ENCODE data around the gene LRRC4C. TPM values are rescaled to one million over a fixed set of nuclear protein-coding genes. Genes with fewer than 3 reads are reported as not detected.

LRRC4C gene
- total RNA-seq, 6 experiments from 2014 or later = 0.25 to 0.43 (median 0.27) TPM

- H3K27me3 ChIP-seq = no peaks in the 10 kb centered on the region
- no peaks in the 10 kb centered on the region for H3K4me1 ChIP-seq
- no peak overlapping the region for H3K4me3 ChIP-seq
- H3K9me3 ChIP-seq = no peaks in the 10 kb centered on the region
- no peaks in the 10 kb centered on the region for H3K36me3 ChIP-seq
- intact Hi-C loops (cut with DNase I) = no loop called here
- no peak overlapping the region for H3K27ac ChIP-seq
- TF ChIP-seq POLR2A (IDR thresholded peaks at IDR 0.05) = no peak
- no peak for TF ChIP-seq CTCF (IDR thresholded peaks at IDR 0.05)
- 100% methylated on average over 1 of the region's 1 CpG for WGBS (ENCODE audit: insufficient coverage, low coverage, low lambda C conversion rate, missing lambda C conversion rate)
- DNase-seq = no peak
- no peak for ATAC-seq
Observed at GRCh38 chr11:40405614-40406013, 1053.8 kb downstream of the LRRC4C start.

GRCh38 chr11:40403321-40403720, 1056.1 kb downstream of the LRRC4C start:
- Histone ChIP-seq H3K27me3 (no peaks in the 10 kb centered on the region), H3K27ac (no peak overlapping the region), H3K36me3 (no peaks in the 10 kb centered on the region), H3K9me3 (no peaks in the 10 kb centered on the region), H3K4me3 (no peak overlapping the region), H3K4me1 (no peaks in the 10 kb centered on the region)
- ATAC-seq (no peak), DNase-seq (no peak)
- intact Hi-C loops (cut with DNase I) = no loop called here
- WGBS (ENCODE audit: insufficient coverage, low coverage, low lambda C conversion rate, missing lambda C conversion rate) = 38% methylated on average over 1 of the region's 1 CpG
- TF ChIP-seq CTCF (IDR thresholded peaks at IDR 0.05) = no peak
- TF ChIP-seq POLR2A (IDR thresholded peaks at IDR 0.05) = no peak

GRCh38 chr11:40401132-40401853, 1058.2 kb downstream of the LRRC4C start:
- ATAC-seq = peak; percentile 79 to 96 (median 88)
- intact Hi-C loops (cut with DNase I) = no loop called here
- no peak for TF ChIP-seq POLR2A (IDR thresholded peaks at IDR 0.05)
- peak; percentile 14 to 46 (median 31) for TF ChIP-seq CTCF (IDR thresholded peaks at IDR 0.05)

GRCh38 chr11:40397141-40397540, 1062.3 kb downstream of the LRRC4C start:
- Histone ChIP-seq H3K4me1 (no peaks in the 10 kb centered on the region), H3K4me3 (no peak overlapping the region), H3K36me3 (no peaks in the 10 kb centered on the region), H3K9me3 (no peaks in the 10 kb centered on the region), H3K27me3 (no peaks in the 10 kb centered on the region), H3K27ac (no peak overlapping the region)
- 38% methylated on average over 3 of the region's 3 CpGs for WGBS (ENCODE audit: insufficient coverage, low coverage, low lambda C conversion rate, missing lambda C conversion rate)
- TF ChIP-seq CTCF (IDR thresholded peaks at IDR 0.05) (no peak), POLR2A (IDR thresholded peaks at IDR 0.05) (no peak)
- intact Hi-C loops (cut with DNase I) = no loop called here
- no peak for ATAC-seq
- no peak for DNase-seq

More at GRCh38 chr11:40401132-40401853, 1058.2 kb downstream of the LRRC4C start:
- H3K27me3 ChIP-seq = no peaks in the 10 kb centered on the region
- no peak for DNase-seq
- no peaks in the 10 kb centered on the region for H3K36me3 ChIP-seq
- 7% methylated on average over 4 of the region's 4 CpGs for WGBS (ENCODE audit: insufficient coverage, low coverage, low lambda C conversion rate, missing lambda C conversion rate)
- peak overlapping the region in 1 of 3 donors; percentile 27 for H3K27ac ChIP-seq
- no peaks in the 10 kb centered on the region for H3K4me1 ChIP-seq
- no peak overlapping the region for H3K4me3 ChIP-seq
- no peaks in the 10 kb centered on the region for H3K9me3 ChIP-seq
